Endothelial cell of umbilical vein (primary cell): ENCODE results near the gene MAP3K14. TPM values are rescaled to one million over a fixed set of nuclear protein-coding genes. Genes with fewer than 3 reads are reported as not detected.

Experiments used
- BruUV-seq: library from RNA; stranded (reverse); fragments of 400-500 nt; replicated peaks from 2 replicates; lab custom pipeline; 2021; lab: Mats Ljungman, UMichigan
- CTCF ChIA-PET: fragments of 300-600, 350-600 bp; sonication (Branson Sonifier 250); formaldehyde crosslinking; loops from one replicate; lab custom pipeline; 2021; ENCODE audit warnings: antibody characterized with exemption, inconsistent platforms; lab: Charles Lee
- POLR2A ChIA-PET: fragments of 300-600, 350-600 bp; sonication (Branson Sonifier 250); formaldehyde crosslinking; loops from one replicate; lab custom pipeline; 2021; ENCODE audit warnings: antibody characterized with exemption, inconsistent platforms; lab: Charles Lee
- DNase-seq: peaks from one replicate; pipeline ENCODE4 v3.0.0-alpha.2; 2011; ENCODE audit warnings: low read depth, low spot score
- FAIRE-seq: peaks from 2 replicates; lab custom pipeline; 2011; peaks lifted over from hg19 to GRCh38; lab: Jason Lieb, UNC
- H2AFZ ChIP-seq: 2 replicates; pipeline ENCODE4 v1.6.0; 2012; ENCODE audit warnings: low read depth, low read length, control low read depth, inconsistent platforms
- H3K27ac ChIP-seq: 2 replicates; pipeline ENCODE4 v1.5.1; 2011; ENCODE audit warnings: low read depth, mild to moderate bottlenecking, control low read depth, low read length, moderate library complexity; ENCODE audit not compliant: insufficient read depth
- H3K27me3 ChIP-seq, 2 experiments: 2 replicates each; pipeline versions ENCODE4 v1.6.0 to v1.6.1; 2011; ENCODE audit warnings: low read length in 2 of 2, mixed read lengths in 1 of 2; ENCODE audit not compliant: control insufficient read depth in 2 of 2, insufficient read depth in 2 of 2
- H3K36me3 ChIP-seq, 2 experiments: 2 replicates in 1 of 2; 3 replicates in 1 of 2; pipeline ENCODE4 v1.5.1; 2011; ENCODE audit warnings: low read length in 2 of 2, mild to moderate bottlenecking in 1 of 2, moderate library complexity in 1 of 2; ENCODE audit not compliant: control insufficient read depth in 2 of 2, insufficient read depth in 2 of 2; ENCODE audit errors: extremely low read depth in 1 of 2
- H3K4me1 ChIP-seq: 3 replicates; pipeline ENCODE4 v1.5.1; 2011; ENCODE audit warnings: mild to moderate bottlenecking, low read length; ENCODE audit not compliant: control insufficient read depth, insufficient read depth; ENCODE audit errors: extremely low read depth
- H3K4me2 ChIP-seq: 2 replicates; pipeline ENCODE4 v1.6.1; 2011; ENCODE audit warnings: low read length, control low read depth, mixed read lengths; ENCODE audit not compliant: insufficient read depth
- H3K4me3 ChIP-seq, 3 experiments: fragments of 200-600 bp in 1 of 3; sonication (generic), shearing (Covaris generic) in 1 of 3; replicated peaks in 1 of 3; 2 replicates each; pipeline ENCODE4 v1.5.1; 2011 to 2016; ENCODE audit warnings: control low read depth in 3 of 3, low read length in 3 of 3, mild to moderate bottlenecking in 2 of 3, inconsistent platforms in 1 of 3, low read depth in 1 of 3, moderate library complexity in 1 of 3; ENCODE audit not compliant: insufficient read depth in 1 of 3
- H3K79me2 ChIP-seq: 2 replicates; pipeline ENCODE4 v1.6.0; 2012; ENCODE audit warnings: low read length, inconsistent platforms; ENCODE audit not compliant: control insufficient read depth, insufficient read depth
- H3K9ac ChIP-seq: replicated peaks from 2 replicates; pipeline ENCODE3; 2011; ENCODE audit warnings: low read length, control low read depth; ENCODE audit not compliant: insufficient read depth; ENCODE audit errors: extremely low read depth
- H3K9me1 ChIP-seq: replicated peaks from 3 replicates; pipeline ENCODE4 v1.6.0; 2011; ENCODE audit warnings: mild to moderate bottlenecking, low read length; ENCODE audit not compliant: control insufficient read depth, insufficient read depth; ENCODE audit errors: extremely low read depth
- H3K9me3 ChIP-seq: replicated peaks from 2 replicates; pipeline ENCODE4 v1.5.1; 2012; ENCODE audit warnings: low read length, inconsistent platforms; ENCODE audit not compliant: control insufficient read depth, insufficient read depth
- H4K20me1 ChIP-seq: replicated peaks from 2 replicates; pipeline ENCODE3; 2011; ENCODE audit warnings: mild to moderate bottlenecking, low read length; ENCODE audit not compliant: control insufficient read depth, insufficient read depth; ENCODE audit errors: extremely low read depth
- EZH2 ChIP-seq: IDR thresholded peaks from 2 replicates; pipeline ENCODE4 v1.6.1; 2012; ENCODE audit warnings: borderline replicate concordance, low read depth, mild to moderate bottlenecking, moderate library complexity, low read length, inconsistent platforms; ENCODE audit not compliant: severe bottlenecking
- FOS ChIP-seq: IDR thresholded peaks from 2 replicates; pipeline ENCODE4 v1.6.1; 2011; ENCODE audit warnings: mild to moderate bottlenecking, low read length, moderate library complexity, borderline replicate concordance; ENCODE audit not compliant: insufficient read depth
- GATA2 ChIP-seq: IDR thresholded peaks from 2 replicates; pipeline ENCODE4 v1.7.0; 2011; ENCODE audit warnings: low read depth, mild to moderate bottlenecking, moderate library complexity, mixed read lengths, low read length; ENCODE audit not compliant: insufficient read length, insufficient read depth
- JUN ChIP-seq: IDR thresholded peaks from 2 replicates; pipeline ENCODE4 v1.6.1; 2011; ENCODE audit warnings: borderline replicate concordance, low read depth; ENCODE audit not compliant: insufficient read length, insufficient read depth
- MYC ChIP-seq: IDR thresholded peaks from one replicate; pipeline ENCODE4 v1.6.1; 2011; ENCODE audit warnings: mild to moderate bottlenecking, low read depth, low read length
- POLR2A ChIP-seq: IDR thresholded peaks from 2 replicates; pipeline ENCODE4 v1.6.1; 2012; ENCODE audit warnings: low read depth, mild to moderate bottlenecking, control low read depth, low read length
- dilution Hi-C: fragments of 300-500 bp; cut with MboI; formaldehyde crosslinking; loops from one replicate; pipeline ENCODE4 v1.15.0; 2019; ENCODE audit warnings: low sequenced_read_pairs; ENCODE audit not compliant: extremely low pct_ligation_motif_present
- intact Hi-C: fragments of 100-400 bp; cut with micrococcal nuclease; formaldehyde crosslinking; loops from one replicate; pipeline ENCODE4 v1.10.0; 2022
- polyA plus RNA-seq, 4 experiments: library from polyadenylated mRNA; depleted of rRNA in 3 of 4; stranded (reverse) in 3 of 4; unstranded in 1 of 4; fragments of >200 nt; gene quantifications; 2 replicates each; pipeline versions ENCODE4 v1.2.1 to v1.2.3, GENCODE V29; 2011 to 2012; ENCODE audit warnings: missing spikeins in 1 of 4
- total RNA-seq: library from RNA; stranded (reverse); gene quantifications from 2 replicates; pipeline ENCODE4 v1.2.3, GENCODE V29; 2021
- TF ChIP-seq, protein P1 (sequence below): IDR thresholded peaks from 2 replicates; pipeline ENCODE4 v1.6.1; 2011; ENCODE audit not compliant: insufficient read depth, insufficient read length
- TF ChIP-seq, protein P2 (sequence below), 2 donors: IDR thresholded peaks; 1 replicate in 1 of 2; 2 replicates in 1 of 2; pipeline ENCODE4 v1.5.1; 2011; ENCODE audit warnings: low read length in 2 of 2, mild to moderate bottlenecking in 2 of 2, moderate library complexity in 2 of 2, control low read depth in 1 of 2, inconsistent platforms in 1 of 2, low read depth in 1 of 2; ENCODE audit not compliant: insufficient read depth in 1 of 2; ENCODE audit errors: extremely low read depth in 1 of 2

The MAP3K14 gene
- total and polyA plus RNA-seq, 2 donors (not counting 3 experiments of a cell fraction or from before 2014, with no cell fraction given): 5.4 to 9.8 TPM

DNA sequence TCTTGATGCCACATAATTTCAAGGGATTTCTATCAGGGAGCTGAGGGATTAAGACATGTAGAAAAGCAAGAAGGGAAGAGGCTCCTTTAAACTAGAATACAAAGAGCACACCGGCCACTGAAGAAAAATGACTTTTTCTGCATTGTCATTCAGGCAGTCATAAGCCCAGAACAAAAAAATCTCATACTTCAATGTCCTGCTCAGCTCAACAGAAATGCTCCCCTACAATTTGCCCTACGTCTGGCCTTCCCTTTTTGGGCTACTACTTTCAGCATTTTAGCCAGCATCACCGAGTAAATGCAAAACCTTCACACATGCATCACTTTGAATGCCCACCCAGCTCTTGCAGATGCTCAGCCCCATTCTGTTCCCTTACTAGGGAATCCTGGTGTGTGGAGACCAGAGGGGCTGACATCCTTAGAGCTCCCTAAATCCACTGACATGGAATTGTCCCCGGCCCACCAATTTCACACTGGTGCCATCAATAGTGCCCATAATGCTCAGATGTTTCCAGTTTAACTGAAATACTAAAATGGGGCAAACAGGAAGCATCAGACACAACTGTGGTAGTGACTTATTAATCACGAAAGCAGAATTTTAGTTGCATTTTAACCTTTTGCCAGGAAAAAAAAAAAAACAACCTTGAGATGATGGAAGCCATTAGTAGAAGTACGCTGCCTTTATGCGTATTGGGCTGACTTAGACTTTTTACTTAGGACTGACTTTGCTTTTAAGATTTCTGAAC, 2.7 kb downstream of the MAP3K14 start:
- ChIA-PET CTCF (interaction anchor here (0.6 to 4.6 kb wide), 5 partner anchors 21 to 61 kb away, joined by 3 to 74 read pairs (median 3); no protein-coding TSS in a partner anchor), POLR2A (no interaction called here)
- Histone ChIP-seq H3K9me1 (no peaks in the 10 kb centered on the region), H3K27me3 (no peaks in the 10 kb centered on the region), H3K4me3 (no peak overlapping the region), H3K9me3 (no peaks in the 10 kb centered on the region), H3K4me2 (peak overlapping the region; percentile 97), H3K4me1 (peaks cover 42% of the 10 kb centered on the region), H3K36me3 (peaks cover 0 to 6% of the 10 kb centered on the region in 2 experiments), H3K79me2 (peaks cover 67% of the 10 kb centered on the region), H2AFZ (no peak overlapping the region), H3K9ac (no peak overlapping the region), H4K20me1 (no peaks in the 10 kb centered on the region), H3K27ac (no peak overlapping the region)
- intact Hi-C loops: no loop called here
- FAIRE-seq: peak; percentile 24
- TF ChIP-seq POLR2A: no peak
- TF ChIP-seq EZH2: no peak
- TF ChIP-seq, protein P1, sequence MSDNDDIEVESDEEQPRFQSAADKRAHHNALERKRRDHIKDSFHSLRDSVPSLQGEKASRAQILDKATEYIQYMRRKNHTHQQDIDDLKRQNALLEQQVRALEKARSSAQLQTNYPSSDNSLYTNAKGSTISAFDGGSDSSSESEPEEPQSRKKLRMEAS: no peak
- TF ChIP-seq GATA2: no peak
- TF ChIP-seq MYC: no peak
- no peak for TF ChIP-seq FOS
- TF ChIP-seq JUN: no peak
- TF ChIP-seq, protein P2, sequence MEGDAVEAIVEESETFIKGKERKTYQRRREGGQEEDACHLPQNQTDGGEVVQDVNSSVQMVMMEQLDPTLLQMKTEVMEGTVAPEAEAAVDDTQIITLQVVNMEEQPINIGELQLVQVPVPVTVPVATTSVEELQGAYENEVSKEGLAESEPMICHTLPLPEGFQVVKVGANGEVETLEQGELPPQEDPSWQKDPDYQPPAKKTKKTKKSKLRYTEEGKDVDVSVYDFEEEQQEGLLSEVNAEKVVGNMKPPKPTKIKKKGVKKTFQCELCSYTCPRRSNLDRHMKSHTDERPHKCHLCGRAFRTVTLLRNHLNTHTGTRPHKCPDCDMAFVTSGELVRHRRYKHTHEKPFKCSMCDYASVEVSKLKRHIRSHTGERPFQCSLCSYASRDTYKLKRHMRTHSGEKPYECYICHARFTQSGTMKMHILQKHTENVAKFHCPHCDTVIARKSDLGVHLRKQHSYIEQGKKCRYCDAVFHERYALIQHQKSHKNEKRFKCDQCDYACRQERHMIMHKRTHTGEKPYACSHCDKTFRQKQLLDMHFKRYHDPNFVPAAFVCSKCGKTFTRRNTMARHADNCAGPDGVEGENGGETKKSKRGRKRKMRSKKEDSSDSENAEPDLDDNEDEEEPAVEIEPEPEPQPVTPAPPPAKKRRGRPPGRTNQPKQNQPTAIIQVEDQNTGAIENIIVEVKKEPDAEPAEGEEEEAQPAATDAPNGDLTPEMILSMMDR (IDR thresholded peaks at IDR 0.05; ENCODE audit: extremely low read depth in 1 of 2, insufficient read depth in 1 of 2, low read depth in 1 of 2, low read length in 2 of 2): no peak
- no TSS peak for BruUV-seq
- no peak for DNase-seq
- dilution Hi-C loops: no loop called here
